ENCODE results near the gene SCAF4. TPM values are rescaled to one million over a fixed set of nuclear protein-coding genes. Genes with fewer than 3 reads are reported as not detected.

Gene SCAF4
- total RNA-seq, 1 donor = 7.6 TPM

- Histone ChIP-seq H3K4me3 (ENCODE audit: insufficient read depth, low read length) (no peak overlapping the region), H4K20me1 (ENCODE audit: insufficient read depth, low read length) (peaks cover 60% of the 10 kb centered on the region), H3K9me3 (ENCODE audit: low read depth, low read length) (no peaks in the 10 kb centered on the region), H3K4me1 (ENCODE audit: insufficient read depth, low read length) (no peaks in the 10 kb centered on the region), H3K27ac (ENCODE audit: low read depth, low read length) (no peak overlapping the region), H3K79me2 (ENCODE audit: insufficient read depth, low read length) (peaks cover 92% of the 10 kb centered on the region), H3K27me3 (ENCODE audit: insufficient read depth, low read length) (no peaks in the 10 kb centered on the region), H2AFZ (ENCODE audit: low read length) (no peak overlapping the region), H3K36me3 (ENCODE audit: insufficient read depth, low read length) (peaks cover 3% of the 10 kb centered on the region), H3K4me2 (ENCODE audit: insufficient read depth, low read length) (no peak overlapping the region)
- no peak for DNase-seq (ENCODE audit: insufficient read length, low spot score, missing footprints)
- no peak for TF ChIP-seq CTCF (IDR thresholded peaks at IDR 0.05; ENCODE audit: extremely low read depth, low read depth, low read length)
Measured at GRCh38 chr21:31721381-31721780, 10.5 kb downstream of the SCAF4 start.

GRCh38 chr21:31720739-31721138, 11.2 kb downstream of the SCAF4 start:
- H3K4me3 ChIP-seq (ENCODE audit: insufficient read depth, low read length) = no peak overlapping the region
- H2AFZ ChIP-seq (ENCODE audit: low read length) = no peak overlapping the region
- DNase-seq (ENCODE audit: insufficient read length, low spot score, missing footprints) = no peak
- TF ChIP-seq CTCF (IDR thresholded peaks at IDR 0.05; ENCODE audit: extremely low read depth, low read depth, low read length) = no peak
- H3K9me3 ChIP-seq (ENCODE audit: low read depth, low read length) = no peaks in the 10 kb centered on the region
- H3K4me2 ChIP-seq (ENCODE audit: insufficient read depth, low read length) = no peak overlapping the region
- peaks cover 57% of the 10 kb centered on the region for H4K20me1 ChIP-seq (ENCODE audit: insufficient read depth, low read length)
- no peaks in the 10 kb centered on the region for H3K4me1 ChIP-seq (ENCODE audit: insufficient read depth, low read length)
- no peak overlapping the region for H3K27ac ChIP-seq (ENCODE audit: low read depth, low read length)
- no peaks in the 10 kb centered on the region for H3K27me3 ChIP-seq (ENCODE audit: insufficient read depth, low read length)
- peaks cover 95% of the 10 kb centered on the region for H3K79me2 ChIP-seq (ENCODE audit: insufficient read depth, low read length)
- H3K36me3 ChIP-seq (ENCODE audit: insufficient read depth, low read length) = peaks cover 3% of the 10 kb centered on the region

- no peak overlapping the region for H2AFZ ChIP-seq (ENCODE audit: low read length)
- no peak overlapping the region for H3K27ac ChIP-seq (ENCODE audit: low read depth, low read length)
- H4K20me1 ChIP-seq (ENCODE audit: insufficient read depth, low read length) = peaks cover 56% of the 10 kb centered on the region
- TF ChIP-seq CTCF (IDR thresholded peaks at IDR 0.05; ENCODE audit: extremely low read depth, low read depth, low read length) = no peak
- no peak overlapping the region for H3K4me2 ChIP-seq (ENCODE audit: insufficient read depth, low read length)
- DNase-seq (ENCODE audit: insufficient read length, low spot score, missing footprints) = no peak
- H3K36me3 ChIP-seq (ENCODE audit: insufficient read depth, low read length) = peaks cover 3% of the 10 kb centered on the region
- no peak overlapping the region for H3K4me3 ChIP-seq (ENCODE audit: insufficient read depth, low read length)
- no peaks in the 10 kb centered on the region for H3K4me1 ChIP-seq (ENCODE audit: insufficient read depth, low read length)
- H3K9me3 ChIP-seq (ENCODE audit: low read depth, low read length) = no peaks in the 10 kb centered on the region
- H3K27me3 ChIP-seq (ENCODE audit: insufficient read depth, low read length) = no peaks in the 10 kb centered on the region
- peaks cover 95% of the 10 kb centered on the region for H3K79me2 ChIP-seq (ENCODE audit: insufficient read depth, low read length)
Measured at GRCh38 chr21:31720330-31720729, 11.6 kb downstream of the SCAF4 start.

- TF ChIP-seq CTCF (IDR thresholded peaks at IDR 0.05; ENCODE audit: extremely low read depth, low read depth, low read length) = no peak
- Histone ChIP-seq H3K36me3 (ENCODE audit: insufficient read depth, low read length) (peaks cover 3% of the 10 kb centered on the region), H3K4me3 (ENCODE audit: insufficient read depth, low read length) (no peak overlapping the region), H2AFZ (ENCODE audit: low read length) (no peak overlapping the region), H3K9me3 (ENCODE audit: low read depth, low read length) (no peaks in the 10 kb centered on the region), H3K27me3 (ENCODE audit: insufficient read depth, low read length) (no peaks in the 10 kb centered on the region), H3K4me1 (ENCODE audit: insufficient read depth, low read length) (peaks cover 26% of the 10 kb centered on the region), H3K79me2 (ENCODE audit: insufficient read depth, low read length) (peaks cover 95% of the 10 kb centered on the region), H4K20me1 (ENCODE audit: insufficient read depth, low read length) (peaks cover 43% of the 10 kb centered on the region), H3K4me2 (ENCODE audit: insufficient read depth, low read length) (no peak overlapping the region), H3K27ac (ENCODE audit: low read depth, low read length) (no peak overlapping the region)
- DNase-seq (ENCODE audit: insufficient read length, low spot score, missing footprints) = no peak
Measured at GRCh38 chr21:31716106-31716505, 15.8 kb downstream of the SCAF4 start.

All from osteoblast (primary cell).